Endothelial cell of umbilical vein (primary cell): ENCODE measurements around the gene BLVRA. TPM values are rescaled to one million over a fixed set of nuclear protein-coding genes. Genes with fewer than 3 reads are reported as not detected.

Experiments
- BruUV-seq: library from RNA; stranded (reverse); fragments of 400-500 nt; replicated peaks from 2 replicates; lab custom pipeline; 2021; lab: Mats Ljungman, UMichigan
- CTCF ChIA-PET: fragments of 300-600, 350-600 bp; sonication (Branson Sonifier 250); formaldehyde crosslinking; loops from one replicate; lab custom pipeline; 2021; ENCODE audit warnings: antibody characterized with exemption, inconsistent platforms; lab: Charles Lee
- POLR2A ChIA-PET: fragments of 300-600, 350-600 bp; sonication (Branson Sonifier 250); formaldehyde crosslinking; loops from one replicate; lab custom pipeline; 2021; ENCODE audit warnings: antibody characterized with exemption, inconsistent platforms; lab: Charles Lee
- DNase-seq: peaks from one replicate; pipeline ENCODE4 v3.0.0-alpha.2; 2011; ENCODE audit warnings: low read depth, low spot score
- FAIRE-seq: peaks from 2 replicates; lab custom pipeline; 2011; peaks lifted over from hg19 to GRCh38; lab: Jason Lieb, UNC
- H2AFZ ChIP-seq: 2 replicates; pipeline ENCODE4 v1.6.0; 2012; ENCODE audit warnings: low read depth, low read length, control low read depth, inconsistent platforms
- H3K27ac ChIP-seq: 2 replicates; pipeline ENCODE4 v1.5.1; 2011; ENCODE audit warnings: low read depth, mild to moderate bottlenecking, control low read depth, low read length, moderate library complexity; ENCODE audit not compliant: insufficient read depth
- H3K27me3 ChIP-seq, 2 experiments: 2 replicates each; pipeline versions ENCODE4 v1.6.0 to v1.6.1; 2011; ENCODE audit warnings: low read length in 2 of 2, mixed read lengths in 1 of 2; ENCODE audit not compliant: control insufficient read depth in 2 of 2, insufficient read depth in 2 of 2
- H3K36me3 ChIP-seq, 2 experiments: 2 replicates in 1 of 2; 3 replicates in 1 of 2; pipeline ENCODE4 v1.5.1; 2011; ENCODE audit warnings: low read length in 2 of 2, mild to moderate bottlenecking in 1 of 2, moderate library complexity in 1 of 2; ENCODE audit not compliant: control insufficient read depth in 2 of 2, insufficient read depth in 2 of 2; ENCODE audit errors: extremely low read depth in 1 of 2
- H3K4me1 ChIP-seq: 3 replicates; pipeline ENCODE4 v1.5.1; 2011; ENCODE audit warnings: mild to moderate bottlenecking, low read length; ENCODE audit not compliant: control insufficient read depth, insufficient read depth; ENCODE audit errors: extremely low read depth
- H3K4me2 ChIP-seq: 2 replicates; pipeline ENCODE4 v1.6.1; 2011; ENCODE audit warnings: low read length, control low read depth, mixed read lengths; ENCODE audit not compliant: insufficient read depth
- H3K4me3 ChIP-seq, 3 experiments: fragments of 200-600 bp in 1 of 3; sonication (generic), shearing (Covaris generic) in 1 of 3; replicated peaks in 1 of 3; 2 replicates each; pipeline ENCODE4 v1.5.1; 2011 to 2016; ENCODE audit warnings: control low read depth in 3 of 3, low read length in 3 of 3, mild to moderate bottlenecking in 2 of 3, inconsistent platforms in 1 of 3, low read depth in 1 of 3, moderate library complexity in 1 of 3; ENCODE audit not compliant: insufficient read depth in 1 of 3
- H3K79me2 ChIP-seq: 2 replicates; pipeline ENCODE4 v1.6.0; 2012; ENCODE audit warnings: low read length, inconsistent platforms; ENCODE audit not compliant: control insufficient read depth, insufficient read depth
- H3K9ac ChIP-seq: replicated peaks from 2 replicates; pipeline ENCODE3; 2011; ENCODE audit warnings: low read length, control low read depth; ENCODE audit not compliant: insufficient read depth; ENCODE audit errors: extremely low read depth
- H3K9me1 ChIP-seq: replicated peaks from 3 replicates; pipeline ENCODE4 v1.6.0; 2011; ENCODE audit warnings: mild to moderate bottlenecking, low read length; ENCODE audit not compliant: control insufficient read depth, insufficient read depth; ENCODE audit errors: extremely low read depth
- H3K9me3 ChIP-seq: replicated peaks from 2 replicates; pipeline ENCODE4 v1.5.1; 2012; ENCODE audit warnings: low read length, inconsistent platforms; ENCODE audit not compliant: control insufficient read depth, insufficient read depth
- H4K20me1 ChIP-seq: replicated peaks from 2 replicates; pipeline ENCODE3; 2011; ENCODE audit warnings: mild to moderate bottlenecking, low read length; ENCODE audit not compliant: control insufficient read depth, insufficient read depth; ENCODE audit errors: extremely low read depth
- EZH2 ChIP-seq: IDR thresholded peaks from 2 replicates; pipeline ENCODE4 v1.6.1; 2012; ENCODE audit warnings: borderline replicate concordance, low read depth, mild to moderate bottlenecking, moderate library complexity, low read length, inconsistent platforms; ENCODE audit not compliant: severe bottlenecking
- FOS ChIP-seq: IDR thresholded peaks from 2 replicates; pipeline ENCODE4 v1.6.1; 2011; ENCODE audit warnings: mild to moderate bottlenecking, low read length, moderate library complexity, borderline replicate concordance; ENCODE audit not compliant: insufficient read depth
- GATA2 ChIP-seq: IDR thresholded peaks from 2 replicates; pipeline ENCODE4 v1.7.0; 2011; ENCODE audit warnings: low read depth, mild to moderate bottlenecking, moderate library complexity, mixed read lengths, low read length; ENCODE audit not compliant: insufficient read length, insufficient read depth
- JUN ChIP-seq: IDR thresholded peaks from 2 replicates; pipeline ENCODE4 v1.6.1; 2011; ENCODE audit warnings: borderline replicate concordance, low read depth; ENCODE audit not compliant: insufficient read length, insufficient read depth
- MYC ChIP-seq: IDR thresholded peaks from one replicate; pipeline ENCODE4 v1.6.1; 2011; ENCODE audit warnings: mild to moderate bottlenecking, low read depth, low read length
- POLR2A ChIP-seq: IDR thresholded peaks from 2 replicates; pipeline ENCODE4 v1.6.1; 2012; ENCODE audit warnings: low read depth, mild to moderate bottlenecking, control low read depth, low read length
- POLR2AphosphoS5 ChIP-seq: IDR thresholded peaks from 2 replicates; pipeline ENCODE4 v1.6.1; 2012; ENCODE audit warnings: low read depth, mild to moderate bottlenecking, control low read depth, low read length, moderate library complexity; ENCODE audit not compliant: insufficient read depth
- dilution Hi-C: fragments of 300-500 bp; cut with MboI; formaldehyde crosslinking; loops from one replicate; pipeline ENCODE4 v1.15.0; 2019; ENCODE audit warnings: low sequenced_read_pairs; ENCODE audit not compliant: extremely low pct_ligation_motif_present
- intact Hi-C: fragments of 100-400 bp; cut with micrococcal nuclease; formaldehyde crosslinking; loops from one replicate; pipeline ENCODE4 v1.10.0; 2022
- polyA plus RNA-seq, 4 experiments: library from polyadenylated mRNA; depleted of rRNA in 3 of 4; stranded (reverse) in 3 of 4; unstranded in 1 of 4; fragments of >200 nt; gene quantifications; 2 replicates each; pipeline versions ENCODE4 v1.2.1 to v1.2.3, GENCODE V29; 2011 to 2012; ENCODE audit warnings: missing spikeins in 1 of 4
- total RNA-seq: library from RNA; stranded (reverse); gene quantifications from 2 replicates; pipeline ENCODE4 v1.2.3, GENCODE V29; 2021
- TF ChIP-seq, protein P1 (sequence below): IDR thresholded peaks from 2 replicates; pipeline ENCODE4 v1.6.1; 2011; ENCODE audit not compliant: insufficient read depth, insufficient read length
- TF ChIP-seq, protein P2 (sequence below), 2 donors: IDR thresholded peaks; 1 replicate in 1 of 2; 2 replicates in 1 of 2; pipeline ENCODE4 v1.5.1; 2011; ENCODE audit warnings: low read length in 2 of 2, mild to moderate bottlenecking in 2 of 2, moderate library complexity in 2 of 2, control low read depth in 1 of 2, inconsistent platforms in 1 of 2, low read depth in 1 of 2; ENCODE audit not compliant: insufficient read depth in 1 of 2; ENCODE audit errors: extremely low read depth in 1 of 2

BLVRA gene
- total and polyA plus RNA-seq, 2 donors (not counting 3 experiments of a cell fraction or from before 2014, with no cell fraction given) = 24.0 to 34.5 TPM

DNA sequence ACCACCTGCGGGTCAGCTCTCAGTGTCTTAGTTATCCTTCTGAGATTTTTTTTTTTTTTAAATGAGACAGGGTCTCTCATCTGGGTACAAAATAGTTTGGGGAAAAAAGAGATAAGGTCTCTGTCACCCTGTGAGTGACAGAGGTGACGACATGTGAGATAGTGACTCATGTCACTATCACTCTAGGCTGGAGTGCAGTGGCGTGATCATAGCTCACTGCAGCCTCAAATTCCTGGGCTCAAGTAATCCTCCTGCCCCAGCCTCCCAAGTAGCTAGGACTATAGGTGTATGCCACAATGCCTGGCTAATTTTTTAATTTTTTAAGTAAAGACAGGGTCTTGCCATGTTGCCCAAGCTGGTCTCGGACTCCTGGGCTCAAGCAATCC, 10.4 kb downstream of the BLVRA start:
- no peak overlapping the region for H3K4me3 ChIP-seq
- ChIA-PET POLR2A (no interaction called here), CTCF (no interaction called here)
- no peak for TF ChIP-seq MYC
- TF ChIP-seq, protein P1, sequence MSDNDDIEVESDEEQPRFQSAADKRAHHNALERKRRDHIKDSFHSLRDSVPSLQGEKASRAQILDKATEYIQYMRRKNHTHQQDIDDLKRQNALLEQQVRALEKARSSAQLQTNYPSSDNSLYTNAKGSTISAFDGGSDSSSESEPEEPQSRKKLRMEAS = no peak
- no peak for TF ChIP-seq JUN
- no peak for TF ChIP-seq POLR2A
- TF ChIP-seq EZH2 = no peak
- TF ChIP-seq FOS = no peak
- no peak for TF ChIP-seq POLR2AphosphoS5
- TF ChIP-seq, protein P2, sequence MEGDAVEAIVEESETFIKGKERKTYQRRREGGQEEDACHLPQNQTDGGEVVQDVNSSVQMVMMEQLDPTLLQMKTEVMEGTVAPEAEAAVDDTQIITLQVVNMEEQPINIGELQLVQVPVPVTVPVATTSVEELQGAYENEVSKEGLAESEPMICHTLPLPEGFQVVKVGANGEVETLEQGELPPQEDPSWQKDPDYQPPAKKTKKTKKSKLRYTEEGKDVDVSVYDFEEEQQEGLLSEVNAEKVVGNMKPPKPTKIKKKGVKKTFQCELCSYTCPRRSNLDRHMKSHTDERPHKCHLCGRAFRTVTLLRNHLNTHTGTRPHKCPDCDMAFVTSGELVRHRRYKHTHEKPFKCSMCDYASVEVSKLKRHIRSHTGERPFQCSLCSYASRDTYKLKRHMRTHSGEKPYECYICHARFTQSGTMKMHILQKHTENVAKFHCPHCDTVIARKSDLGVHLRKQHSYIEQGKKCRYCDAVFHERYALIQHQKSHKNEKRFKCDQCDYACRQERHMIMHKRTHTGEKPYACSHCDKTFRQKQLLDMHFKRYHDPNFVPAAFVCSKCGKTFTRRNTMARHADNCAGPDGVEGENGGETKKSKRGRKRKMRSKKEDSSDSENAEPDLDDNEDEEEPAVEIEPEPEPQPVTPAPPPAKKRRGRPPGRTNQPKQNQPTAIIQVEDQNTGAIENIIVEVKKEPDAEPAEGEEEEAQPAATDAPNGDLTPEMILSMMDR (IDR thresholded peaks at IDR 0.05; ENCODE audit: extremely low read depth in 1 of 2, insufficient read depth in 1 of 2, low read depth in 1 of 2, low read length in 2 of 2) = no peak
- TF ChIP-seq GATA2 = no peak
- BruUV-seq = no TSS peak
- FAIRE-seq = no peak
- dilution Hi-C loops (no loop called here), intact Hi-C loops (no loop called here)
- no peak for DNase-seq
- no peaks in the 10 kb centered on the region for H3K79me2 ChIP-seq
- H3K4me2 ChIP-seq = no peak overlapping the region
- H2AFZ ChIP-seq = no peak overlapping the region
- no peaks in the 10 kb centered on the region for H3K4me1 ChIP-seq
- no peak overlapping the region for H3K9ac ChIP-seq
- H3K27ac ChIP-seq = no peak overlapping the region
- H3K9me1 ChIP-seq = no peaks in the 10 kb centered on the region
- H3K9me3 ChIP-seq = no peaks in the 10 kb centered on the region
- H3K27me3 ChIP-seq = no peaks in the 10 kb centered on the region
- H3K36me3 ChIP-seq = peaks cover 0 to 2% of the 10 kb centered on the region in 2 experiments
- H4K20me1 ChIP-seq = no peaks in the 10 kb centered on the region
